ENCODE data around the gene ZC2HC1C.

DNA sequence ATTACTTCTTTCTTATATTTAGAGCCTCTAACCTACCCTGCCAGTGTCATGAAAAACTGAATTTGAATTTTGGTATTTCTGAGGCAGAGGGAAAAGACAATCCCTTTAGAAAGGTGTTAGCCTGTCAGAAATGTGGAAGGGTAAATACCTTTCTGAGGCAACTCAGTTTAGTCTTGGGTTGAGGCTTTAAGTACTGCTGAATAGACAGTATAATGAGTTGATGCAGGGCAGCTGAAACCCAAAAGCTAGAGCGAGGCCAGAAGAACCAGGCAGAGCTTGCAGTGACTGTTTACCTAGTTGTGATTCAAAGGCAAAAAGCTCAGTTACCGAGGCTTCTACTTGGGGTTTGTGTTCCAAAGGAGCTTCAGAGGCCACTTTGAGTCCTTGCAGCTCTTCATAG, 18.7 kb downstream of the ZC2HC1C start:
- TF ChIP-seq, protein P1, sequence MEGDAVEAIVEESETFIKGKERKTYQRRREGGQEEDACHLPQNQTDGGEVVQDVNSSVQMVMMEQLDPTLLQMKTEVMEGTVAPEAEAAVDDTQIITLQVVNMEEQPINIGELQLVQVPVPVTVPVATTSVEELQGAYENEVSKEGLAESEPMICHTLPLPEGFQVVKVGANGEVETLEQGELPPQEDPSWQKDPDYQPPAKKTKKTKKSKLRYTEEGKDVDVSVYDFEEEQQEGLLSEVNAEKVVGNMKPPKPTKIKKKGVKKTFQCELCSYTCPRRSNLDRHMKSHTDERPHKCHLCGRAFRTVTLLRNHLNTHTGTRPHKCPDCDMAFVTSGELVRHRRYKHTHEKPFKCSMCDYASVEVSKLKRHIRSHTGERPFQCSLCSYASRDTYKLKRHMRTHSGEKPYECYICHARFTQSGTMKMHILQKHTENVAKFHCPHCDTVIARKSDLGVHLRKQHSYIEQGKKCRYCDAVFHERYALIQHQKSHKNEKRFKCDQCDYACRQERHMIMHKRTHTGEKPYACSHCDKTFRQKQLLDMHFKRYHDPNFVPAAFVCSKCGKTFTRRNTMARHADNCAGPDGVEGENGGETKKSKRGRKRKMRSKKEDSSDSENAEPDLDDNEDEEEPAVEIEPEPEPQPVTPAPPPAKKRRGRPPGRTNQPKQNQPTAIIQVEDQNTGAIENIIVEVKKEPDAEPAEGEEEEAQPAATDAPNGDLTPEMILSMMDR (IDR thresholded peaks at IDR 0.05): no peak
- no peak for TF ChIP-seq ZFX (IDR thresholded peaks at IDR 0.05; ENCODE audit: borderline replicate concordance)
